Kidney epithelial cell (primary cell): ENCODE data around the gene CATSPER3. TPM values are rescaled to one million over a fixed set of nuclear protein-coding genes. Genes with fewer than 3 reads are reported as not detected.

Experiments used
- DNase-seq: peaks from one replicate; pipeline ENCODE4 v3.0.0-alpha.2; 2010; ENCODE audit warnings: low read depth
- H3K27me3 ChIP-seq: 2 replicates; pipeline ENCODE4 v1.6.0; 2011; ENCODE audit warnings: low read length; ENCODE audit not compliant: control insufficient read depth, insufficient read depth
- H3K36me3 ChIP-seq: 2 replicates; pipeline ENCODE4 v1.5.1; 2011; ENCODE audit warnings: low read length; ENCODE audit not compliant: control insufficient read depth, insufficient read depth
- H3K4me3 ChIP-seq: 2 replicates; pipeline ENCODE4 v1.5.1; 2011; ENCODE audit warnings: low read depth, mild to moderate bottlenecking, control low read depth, low read length
- total RNA-seq: library from RNA; depleted of rRNA; stranded (reverse); fragments of >200 nt; gene quantifications from 2 replicates; pipeline ENCODE4 v1.2.3, GENCODE V29; 2015
- TF ChIP-seq, protein P1 (sequence below): IDR thresholded peaks from 2 replicates; pipeline ENCODE4 v1.5.1; 2011; ENCODE audit warnings: mild to moderate bottlenecking, moderate library complexity, low read length, control low read depth, inconsistent platforms; ENCODE audit not compliant: insufficient read depth, poor library complexity, severe bottlenecking

Gene CATSPER3
- total RNA-seq, 1 donor from 2014 or later = 0.13 TPM

GRCh38 chr5:135012951-135013391 lies 45.3 kb downstream of the CATSPER3 start:
- TF ChIP-seq, protein P1, sequence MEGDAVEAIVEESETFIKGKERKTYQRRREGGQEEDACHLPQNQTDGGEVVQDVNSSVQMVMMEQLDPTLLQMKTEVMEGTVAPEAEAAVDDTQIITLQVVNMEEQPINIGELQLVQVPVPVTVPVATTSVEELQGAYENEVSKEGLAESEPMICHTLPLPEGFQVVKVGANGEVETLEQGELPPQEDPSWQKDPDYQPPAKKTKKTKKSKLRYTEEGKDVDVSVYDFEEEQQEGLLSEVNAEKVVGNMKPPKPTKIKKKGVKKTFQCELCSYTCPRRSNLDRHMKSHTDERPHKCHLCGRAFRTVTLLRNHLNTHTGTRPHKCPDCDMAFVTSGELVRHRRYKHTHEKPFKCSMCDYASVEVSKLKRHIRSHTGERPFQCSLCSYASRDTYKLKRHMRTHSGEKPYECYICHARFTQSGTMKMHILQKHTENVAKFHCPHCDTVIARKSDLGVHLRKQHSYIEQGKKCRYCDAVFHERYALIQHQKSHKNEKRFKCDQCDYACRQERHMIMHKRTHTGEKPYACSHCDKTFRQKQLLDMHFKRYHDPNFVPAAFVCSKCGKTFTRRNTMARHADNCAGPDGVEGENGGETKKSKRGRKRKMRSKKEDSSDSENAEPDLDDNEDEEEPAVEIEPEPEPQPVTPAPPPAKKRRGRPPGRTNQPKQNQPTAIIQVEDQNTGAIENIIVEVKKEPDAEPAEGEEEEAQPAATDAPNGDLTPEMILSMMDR = no peak
- H3K4me3 ChIP-seq = no peak overlapping the region
- H3K36me3 ChIP-seq = no peaks in the 10 kb centered on the region
- no peaks in the 10 kb centered on the region for H3K27me3 ChIP-seq
- DNase-seq = no peak

DNA sequence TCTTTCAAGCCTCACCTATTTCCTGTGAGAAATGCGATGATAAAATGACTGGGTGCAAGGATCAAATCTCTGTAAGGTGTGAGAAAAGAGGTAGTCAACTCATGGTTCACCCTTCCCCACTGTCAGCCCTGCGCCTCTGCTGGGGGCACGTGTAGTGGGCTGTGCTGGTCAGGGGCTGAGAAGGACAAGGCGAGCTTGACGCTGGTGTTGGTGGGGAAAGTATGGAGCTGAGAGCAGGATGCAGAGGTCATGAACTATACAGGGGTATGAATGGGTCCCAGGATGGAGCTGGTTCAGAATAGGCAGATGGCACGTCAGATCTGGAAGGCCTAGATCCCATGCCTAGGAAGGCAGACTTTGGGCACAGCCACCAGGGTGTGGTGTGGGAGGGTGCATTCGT lies 45.7 kb downstream of the CATSPER3 start:
- H3K36me3 ChIP-seq = no peaks in the 10 kb centered on the region
- H3K4me3 ChIP-seq = no peak overlapping the region
- peaks cover under 1% of the 10 kb centered on the region for H3K27me3 ChIP-seq
- TF ChIP-seq, protein P1 = no peak
- no peak for DNase-seq

GRCh38 chr5:135013947-135014570 lies 46.4 kb downstream of the CATSPER3 start:
- no peak for DNase-seq
- TF ChIP-seq, protein P1 = no peak
- no peaks in the 10 kb centered on the region for H3K36me3 ChIP-seq
- H3K4me3 ChIP-seq = no peak overlapping the region
- peaks cover 2% of the 10 kb centered on the region for H3K27me3 ChIP-seq

- Histone ChIP-seq H3K36me3 (no peaks in the 10 kb centered on the region), H3K27me3 (peaks cover 2% of the 10 kb centered on the region), H3K4me3 (no peak overlapping the region)
- TF ChIP-seq, protein P1 = no peak
- DNase-seq = no peak
These were observed 48.2 kb downstream of the CATSPER3 start for GRCh38 chr5:135015942-135016341.

DNA sequence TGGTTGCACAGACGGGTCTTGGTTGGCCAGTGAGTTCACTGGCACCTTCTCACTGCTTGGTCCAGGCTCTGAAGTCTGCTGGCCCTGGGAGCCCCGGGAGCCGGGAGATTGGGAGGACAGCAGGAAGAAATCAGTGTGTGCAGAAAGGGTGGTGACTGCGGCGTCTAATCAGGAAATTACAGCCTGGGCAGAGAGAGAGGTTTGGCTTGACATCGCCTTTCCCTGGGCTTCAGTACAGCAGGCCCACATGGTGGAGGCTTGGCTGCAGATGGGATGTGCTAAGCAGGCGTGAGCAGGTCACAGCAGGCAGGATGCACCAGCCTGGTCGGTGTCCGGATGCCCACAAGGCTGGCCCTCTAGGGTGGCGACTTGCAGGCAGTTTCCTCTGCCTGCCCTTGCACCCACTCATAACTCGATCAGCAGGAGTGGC lies 49.2 kb downstream of the CATSPER3 start:
- DNase-seq = no peak
- no peak overlapping the region for H3K4me3 ChIP-seq
- TF ChIP-seq, protein P1 = no peak

DNA sequence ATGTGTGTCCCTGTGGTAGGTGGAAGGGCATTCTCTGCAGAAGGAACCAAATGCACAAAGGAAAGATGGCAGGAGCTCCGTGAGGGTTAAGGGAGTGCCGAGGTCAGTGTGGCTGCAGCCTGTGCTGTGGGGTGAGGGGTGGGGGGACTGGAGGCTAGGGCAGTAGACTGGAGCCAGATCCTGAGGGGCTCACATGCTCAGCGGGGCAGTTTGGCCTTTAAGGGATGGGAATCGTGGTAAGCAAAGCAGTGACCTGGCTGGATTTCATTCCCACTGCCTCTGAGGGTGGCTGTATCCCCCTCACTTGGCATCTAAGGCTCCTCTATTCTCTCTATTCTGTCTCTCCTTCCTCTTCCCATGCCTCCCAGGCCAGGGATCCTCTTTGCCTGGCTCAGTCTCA lies 50.8 kb downstream of the CATSPER3 start:
- TF ChIP-seq, protein P1 = no peak
- Histone ChIP-seq H3K36me3 (no peaks in the 10 kb centered on the region), H3K27me3 (peaks cover 2% of the 10 kb centered on the region), H3K4me3 (no peak overlapping the region)
- DNase-seq = no peak

More for the DNA sequence above, 49.2 kb downstream of the CATSPER3 start:
- Histone ChIP-seq H3K27me3 (peaks cover 2% of the 10 kb centered on the region), H3K36me3 (no peaks in the 10 kb centered on the region)
